ENCODE data around the gene GRID1.
"Not testable (repeated sequence)": the region's sequence is repeated elsewhere in the genome, so short reads cannot be mapped to it uniquely, and the experiment has no call there.

The GRID1 gene

GRCh38 chr10:85868627-85869499, 497.7 kb downstream of the GRID1 start:
- no peak for DNase-seq (ENCODE audit: low read depth)

GRCh38 chr10:85864868-85865526, 501.6 kb downstream of the GRID1 start:
- no peak for DNase-seq (ENCODE audit: low read depth)

GRCh38 chr10:85864173-85864549, 502.4 kb downstream of the GRID1 start:
- DNase-seq (ENCODE audit: low read depth), result no peak

- no peak for DNase-seq (ENCODE audit: low read depth)
These were observed 503.1 kb downstream of the GRID1 start for GRCh38 chr10:85863301-85864172.

GRCh38 chr10:85862771-85863170, 503.8 kb downstream of the GRID1 start:
- DNase-seq (ENCODE audit: low read depth), result no peak

- no peak for DNase-seq (ENCODE audit: low read depth)
These were observed 504.9 kb downstream of the GRID1 start for GRCh38 chr10:85861513-85862197.

- DNase-seq (ENCODE audit: low read depth), result no peak
These were observed 506.7 kb downstream of the GRID1 start for GRCh38 chr10:85859859-85860258.

GRCh38 chr10:85858776-85859515, 507.6 kb downstream of the GRID1 start:
- DNase-seq (ENCODE audit: low read depth), result no peak

GRCh38 chr10:85857791-85858190, 508.8 kb downstream of the GRID1 start:
- no peak for DNase-seq (ENCODE audit: low read depth)

GRCh38 chr10:85857305-85857704, 509.3 kb downstream of the GRID1 start:
- DNase-seq (ENCODE audit: low read depth), result no peak

- no peak for DNase-seq (ENCODE audit: low read depth)
These were observed 514.7 kb downstream of the GRID1 start for GRCh38 chr10:85851934-85852333.

- no peak for DNase-seq (ENCODE audit: low read depth)
These were observed 515.3 kb downstream of the GRID1 start for GRCh38 chr10:85851325-85851724.

GRCh38 chr10:85850736-85851135, 515.9 kb downstream of the GRID1 start:
- DNase-seq (ENCODE audit: low read depth), result no peak

GRCh38 chr10:85849315-85849714, 517.3 kb downstream of the GRID1 start:
- DNase-seq (ENCODE audit: low read depth), result no peak

- DNase-seq (ENCODE audit: low read depth), result no peak
These were observed 517.8 kb downstream of the GRID1 start for GRCh38 chr10:85848756-85849155.

GRCh38 chr10:85847085-85847484, 519.5 kb downstream of the GRID1 start:
- DNase-seq (ENCODE audit: low read depth), result no peak

GRCh38 chr10:85838660-85839059, 527.9 kb downstream of the GRID1 start:
- DNase-seq (ENCODE audit: low read depth), result not testable (repeated sequence)

GRCh38 chr10:85832988-85833387, 533.6 kb downstream of the GRID1 start:
- no peak for DNase-seq (ENCODE audit: low read depth)

GRCh38 chr10:85831422-85831821, 535.2 kb downstream of the GRID1 start:
- no peak for DNase-seq (ENCODE audit: low read depth)

- no peak for DNase-seq (ENCODE audit: low read depth)
These were observed 540.2 kb downstream of the GRID1 start for GRCh38 chr10:85826377-85826776.

GRCh38 chr10:85811405-85811804, 555.2 kb downstream of the GRID1 start:
- DNase-seq (ENCODE audit: low read depth), result no peak

Data from stimulated activated CD8-positive, alpha-beta memory T cell treated with anti-CD3 and anti-CD28 coated beads, Interleukin-4, amount 100 ng/mL, for 24 hours (primary cell).